MM.1S (cell line): Measurements from ENCODE around the gene GPR32.

ENCODE experiments used
- DNase-seq: peaks from one replicate; pipeline ENCODE4 v3.0.0-alpha.2; 2015
- H2AFZ ChIP-seq: fragments of 300-600 bp; sonication (generic); 2 replicates; pipeline ENCODE4 v1.6.0; 2016; ENCODE audit warnings: antibody characterized with exemption, low read length
- H3F3A ChIP-seq: fragments of 300-600 bp; sonication (generic); 2 replicates; pipeline ENCODE4 v1.6.1; 2016; ENCODE audit warnings: mild to moderate bottlenecking, antibody characterized with exemption, low read length, moderate library complexity, mixed read lengths; ENCODE audit not compliant: insufficient read depth
- H3K27ac ChIP-seq: fragments of 300-600 bp; sonication (generic); 2 replicates; pipeline ENCODE4 v1.5.1; 2016; ENCODE audit warnings: mild to moderate bottlenecking, low read length
- H3K27me3 ChIP-seq: fragments of 300-600 bp; sonication (generic); replicated peaks from 2 replicates; pipeline ENCODE4 v1.6.0; 2016; ENCODE audit warnings: low read length; ENCODE audit not compliant: insufficient read depth
- H3K36me3 ChIP-seq: fragments of 300-600 bp; sonication (generic); replicated peaks from 2 replicates; pipeline ENCODE4 v1.6.1; 2016; ENCODE audit warnings: mild to moderate bottlenecking, low read length, mixed read lengths; ENCODE audit not compliant: insufficient read depth
- H3K4me1 ChIP-seq: fragments of 300-600 bp; sonication (generic); 2 replicates; pipeline ENCODE4 v1.6.1; 2016; ENCODE audit warnings: low read length, mixed read lengths
- H3K4me2 ChIP-seq: fragments of 300-600 bp; sonication (generic); 2 replicates; pipeline ENCODE4 v1.6.0; 2016; ENCODE audit warnings: low read depth, low read length
- H3K4me3 ChIP-seq: fragments of 300-600 bp; sonication (generic); 2 replicates; pipeline ENCODE4 v1.5.1; 2016; ENCODE audit warnings: low read length, mixed read lengths
- H3K79me2 ChIP-seq: fragments of 300-600 bp; sonication (generic); 2 replicates; pipeline ENCODE4 v1.6.1; 2016; ENCODE audit warnings: mixed run types, low read length, mixed read lengths
- H3K9ac ChIP-seq: fragments of 300-600 bp; sonication (generic); 2 replicates; pipeline ENCODE4 v1.6.1; 2016; ENCODE audit warnings: low read length, mixed read lengths
- H3K9me2 ChIP-seq: fragments of 300-600 bp; sonication (generic); replicated peaks from 2 replicates; pipeline ENCODE4 v1.6.1; 2016; ENCODE audit warnings: mild to moderate bottlenecking, low read length, mixed read lengths; ENCODE audit not compliant: insufficient read depth
- H3K9me3 ChIP-seq: fragments of 300-600 bp; sonication (generic); replicated peaks from 2 replicates; pipeline ENCODE4 v1.6.1; 2016; ENCODE audit warnings: mild to moderate bottlenecking, low read length, mixed read lengths; ENCODE audit not compliant: insufficient read depth
- H4K20me1 ChIP-seq: fragments of 300-600 bp; sonication (generic); 2 replicates; pipeline ENCODE4 v1.6.1; 2016; ENCODE audit warnings: mild to moderate bottlenecking, low read length, moderate library complexity, mixed read lengths; ENCODE audit not compliant: insufficient read depth
- EZH2 ChIP-seq: fragments of 300-600 bp; sonication (generic); optimal IDR thresholded peaks from 2 replicates; pipeline ENCODE3; 2017; ENCODE audit warnings: low read depth, mild to moderate bottlenecking, antibody characterized with exemption, low read length, mixed read lengths
- EZH2phosphoT487 ChIP-seq: fragments of 300-600 bp; sonication (generic); IDR thresholded peaks from 2 replicates; pipeline ENCODE4 v1.6.1; 2018; ENCODE audit warnings: antibody characterized with exemption, low read length
- TF ChIP-seq, protein P1 (sequence below): fragments of 300-600 bp; sonication (generic); IDR thresholded peaks from 2 replicates; pipeline ENCODE4 v1.5.1; 2016; ENCODE audit warnings: antibody characterized with exemption, low read length, mixed read lengths

GPR32 gene

DNA sequence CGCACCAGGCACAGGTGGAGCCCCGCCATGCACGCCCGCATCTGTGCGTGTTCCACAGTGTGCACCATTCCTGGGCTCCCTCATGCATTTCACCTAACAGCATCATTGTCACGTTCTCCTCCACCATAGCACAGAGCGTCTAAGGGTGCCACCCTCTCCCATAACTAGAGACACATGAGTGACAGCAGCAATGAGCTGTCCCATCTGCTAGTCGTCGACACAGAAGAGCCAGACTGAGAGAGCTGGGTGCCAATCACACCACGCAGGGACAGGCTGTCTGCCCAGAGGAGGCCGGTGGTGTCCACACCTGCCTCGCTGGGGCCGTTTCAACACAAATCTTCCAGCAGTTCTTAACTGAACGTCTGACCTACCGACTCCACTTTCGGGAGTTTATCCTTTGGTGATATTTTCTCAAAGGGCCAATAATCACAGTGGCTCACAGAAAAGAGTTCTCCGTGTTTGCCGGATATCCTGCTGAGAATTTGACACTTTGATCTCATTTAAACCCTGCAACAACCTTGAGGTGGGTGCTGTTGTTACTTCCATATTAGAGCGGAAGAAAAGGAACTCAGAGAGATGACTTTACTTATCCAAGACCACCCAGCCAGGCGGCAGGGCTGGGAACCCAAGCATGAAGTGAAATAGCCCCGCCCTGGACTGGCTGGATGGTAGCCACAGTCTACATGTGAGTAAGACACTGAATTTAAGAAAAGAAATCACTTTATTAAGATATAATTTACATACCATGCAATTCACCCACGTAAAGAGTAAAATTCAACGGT, 30.9 kb upstream of the GPR32 start:
- H3K27me3 ChIP-seq: peaks cover 92% of the 10 kb centered on the region
- no peak overlapping the region for H3K4me3 ChIP-seq
- H3K4me2 ChIP-seq: no peak overlapping the region
- no peak overlapping the region for H2AFZ ChIP-seq
- H3K79me2 ChIP-seq: no peaks in the 10 kb centered on the region
- no peaks in the 10 kb centered on the region for H3K9me2 ChIP-seq
- no peaks in the 10 kb centered on the region for H3K9me3 ChIP-seq
- no peaks in the 10 kb centered on the region for H3K4me1 ChIP-seq
- H4K20me1 ChIP-seq: no peaks in the 10 kb centered on the region
- H3K36me3 ChIP-seq: no peaks in the 10 kb centered on the region
- TF ChIP-seq, protein P1, sequence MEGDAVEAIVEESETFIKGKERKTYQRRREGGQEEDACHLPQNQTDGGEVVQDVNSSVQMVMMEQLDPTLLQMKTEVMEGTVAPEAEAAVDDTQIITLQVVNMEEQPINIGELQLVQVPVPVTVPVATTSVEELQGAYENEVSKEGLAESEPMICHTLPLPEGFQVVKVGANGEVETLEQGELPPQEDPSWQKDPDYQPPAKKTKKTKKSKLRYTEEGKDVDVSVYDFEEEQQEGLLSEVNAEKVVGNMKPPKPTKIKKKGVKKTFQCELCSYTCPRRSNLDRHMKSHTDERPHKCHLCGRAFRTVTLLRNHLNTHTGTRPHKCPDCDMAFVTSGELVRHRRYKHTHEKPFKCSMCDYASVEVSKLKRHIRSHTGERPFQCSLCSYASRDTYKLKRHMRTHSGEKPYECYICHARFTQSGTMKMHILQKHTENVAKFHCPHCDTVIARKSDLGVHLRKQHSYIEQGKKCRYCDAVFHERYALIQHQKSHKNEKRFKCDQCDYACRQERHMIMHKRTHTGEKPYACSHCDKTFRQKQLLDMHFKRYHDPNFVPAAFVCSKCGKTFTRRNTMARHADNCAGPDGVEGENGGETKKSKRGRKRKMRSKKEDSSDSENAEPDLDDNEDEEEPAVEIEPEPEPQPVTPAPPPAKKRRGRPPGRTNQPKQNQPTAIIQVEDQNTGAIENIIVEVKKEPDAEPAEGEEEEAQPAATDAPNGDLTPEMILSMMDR: no peak
- TF ChIP-seq EZH2phosphoT487 (no peak), EZH2 (no peak)
- H3F3A ChIP-seq: no peaks in the 10 kb centered on the region
- DNase-seq: no peak
- no peak overlapping the region for H3K9ac ChIP-seq
- H3K27ac ChIP-seq: no peak overlapping the region

DNA sequence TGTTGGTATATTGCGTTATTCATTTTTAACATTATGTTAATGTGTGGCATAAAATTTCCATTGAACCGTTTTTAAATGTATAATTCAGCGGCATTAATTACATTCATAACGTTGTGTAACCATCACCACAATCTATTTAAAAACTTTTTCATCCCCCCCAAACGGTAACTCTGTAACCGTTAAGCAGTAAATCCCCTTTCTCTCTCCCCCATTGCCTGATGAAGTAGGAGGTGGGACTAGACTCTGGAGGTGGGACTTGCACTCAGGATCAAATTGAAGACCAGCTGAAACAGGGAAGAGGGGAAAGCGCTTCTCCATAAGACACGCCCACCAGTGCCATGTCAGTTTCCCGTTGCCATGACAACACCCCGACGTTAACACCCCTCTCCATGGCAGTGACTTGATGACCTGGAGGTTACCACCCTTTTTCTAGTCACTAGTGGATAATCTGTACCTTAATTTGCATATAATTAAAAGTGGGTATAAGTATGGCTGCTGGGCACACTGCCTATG, 30.3 kb upstream of the GPR32 start:
- no peak overlapping the region for H3K27ac ChIP-seq
- DNase-seq: no peak
- no peaks in the 10 kb centered on the region for H3K36me3 ChIP-seq
- no peak overlapping the region for H3K4me2 ChIP-seq
- H3K79me2 ChIP-seq: no peaks in the 10 kb centered on the region
- H3K9ac ChIP-seq: no peak overlapping the region
- no peaks in the 10 kb centered on the region for H3K9me2 ChIP-seq
- no peaks in the 10 kb centered on the region for H3K9me3 ChIP-seq
- no peaks in the 10 kb centered on the region for H4K20me1 ChIP-seq
- H3K4me3 ChIP-seq: no peak overlapping the region
- no peaks in the 10 kb centered on the region for H3F3A ChIP-seq
- TF ChIP-seq EZH2: no peak
- TF ChIP-seq, protein P1: no peak
- TF ChIP-seq EZH2phosphoT487: no peak
- H3K27me3 ChIP-seq: peaks cover 92% of the 10 kb centered on the region
- H2AFZ ChIP-seq: no peak overlapping the region
- H3K4me1 ChIP-seq: no peaks in the 10 kb centered on the region

DNA sequence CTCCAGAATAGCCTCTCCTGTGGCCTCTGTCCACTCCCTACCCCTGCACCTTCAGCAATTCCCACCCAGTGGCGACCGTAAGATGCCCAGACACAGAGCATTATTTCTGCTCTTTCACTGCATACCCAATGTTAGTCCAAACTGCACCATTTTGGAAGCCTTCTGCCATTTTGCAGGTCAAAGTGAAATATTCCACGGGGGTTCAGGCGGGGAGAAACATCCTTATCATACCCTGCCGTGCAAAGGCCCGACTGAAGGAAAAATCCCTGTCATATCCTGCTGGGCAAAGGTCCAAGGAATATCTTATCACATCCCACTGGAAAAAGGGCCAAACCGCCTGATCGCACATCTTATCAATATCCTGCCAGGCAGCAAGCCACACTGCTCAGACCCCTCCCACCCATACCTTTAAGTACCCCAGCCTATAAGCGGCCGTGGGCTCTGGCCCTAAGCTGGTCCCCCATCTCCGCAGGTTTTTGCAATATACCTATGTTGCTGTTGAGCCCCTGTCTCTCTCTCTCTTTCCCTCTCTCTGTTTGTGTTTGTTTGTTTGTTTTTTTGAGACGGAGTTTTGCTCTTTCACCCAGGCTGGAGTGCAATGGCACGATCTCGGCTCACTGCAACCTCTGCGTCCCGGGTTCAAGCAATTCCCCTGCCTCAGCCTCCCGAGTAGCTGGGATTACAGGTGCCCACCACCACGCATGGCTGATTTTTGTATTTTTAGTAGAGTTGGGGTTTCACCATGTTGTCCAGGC, 28.9 kb upstream of the GPR32 start:
- Histone ChIP-seq H3K9me3 (no peaks in the 10 kb centered on the region), H3K9ac (no peak overlapping the region), H3K4me1 (no peaks in the 10 kb centered on the region), H3F3A (no peaks in the 10 kb centered on the region), H3K9me2 (no peaks in the 10 kb centered on the region), H3K36me3 (no peaks in the 10 kb centered on the region), H3K79me2 (no peaks in the 10 kb centered on the region), H3K4me3 (no peak overlapping the region), H3K27ac (no peak overlapping the region), H3K4me2 (no peak overlapping the region), H4K20me1 (no peaks in the 10 kb centered on the region), H2AFZ (no peak overlapping the region), H3K27me3 (peaks cover 89% of the 10 kb centered on the region)
- TF ChIP-seq EZH2phosphoT487 (no peak), EZH2 (no peak)
- TF ChIP-seq, protein P1: no peak
- no peak for DNase-seq
